Measurements from ENCODE around the gene GBX2.

GBX2 gene

DNA sequence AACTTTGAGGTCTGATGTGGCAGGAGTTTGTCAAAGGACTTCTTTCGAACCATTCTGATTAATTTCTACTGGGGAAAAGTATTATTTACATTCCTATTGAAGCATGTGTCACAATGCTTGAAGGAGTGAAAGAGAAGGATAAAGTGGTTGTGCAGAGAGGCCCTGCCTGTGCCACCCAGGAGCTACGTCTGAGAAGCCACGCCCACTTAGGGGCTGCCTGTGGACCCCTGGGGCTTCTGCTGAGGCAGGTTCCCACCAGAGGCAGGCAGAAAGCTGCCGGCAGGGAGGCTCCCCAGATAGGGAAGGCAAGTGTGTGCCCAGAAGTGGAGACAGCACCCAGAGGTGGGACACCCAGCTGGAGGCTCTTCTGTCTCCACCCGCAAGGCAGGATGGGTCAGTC lies 47.4 kb downstream of the GBX2 start:
- in situ Hi-C loops (cut with MboI; ENCODE audit: low sequenced_read_pairs), result no loop called here

DNA sequence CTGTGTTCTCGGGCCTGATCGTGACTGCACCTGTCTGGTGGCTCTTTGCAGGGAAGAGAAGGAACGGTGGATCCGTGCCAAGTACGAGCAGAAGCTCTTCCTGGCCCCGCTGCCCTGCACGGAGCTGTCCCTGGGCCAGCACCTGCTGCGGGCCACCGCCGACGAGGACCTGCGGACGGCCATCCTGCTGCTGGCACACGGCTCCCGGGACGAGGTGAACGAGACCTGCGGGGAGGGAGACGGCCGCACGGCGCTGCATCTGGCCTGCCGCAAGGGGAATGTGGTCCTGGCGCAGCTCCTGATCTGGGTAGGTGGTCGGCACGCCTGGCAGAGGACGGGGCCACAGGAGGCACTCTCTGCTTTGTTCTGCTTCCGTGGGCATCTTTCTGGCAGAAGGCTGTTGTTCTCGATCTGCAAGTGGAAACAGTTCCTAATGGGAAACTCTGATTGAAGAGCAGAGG lies 48.0 kb downstream of the GBX2 start:
- in situ Hi-C loops (cut with MboI; ENCODE audit: low sequenced_read_pairs), result no loop called here

DNA sequence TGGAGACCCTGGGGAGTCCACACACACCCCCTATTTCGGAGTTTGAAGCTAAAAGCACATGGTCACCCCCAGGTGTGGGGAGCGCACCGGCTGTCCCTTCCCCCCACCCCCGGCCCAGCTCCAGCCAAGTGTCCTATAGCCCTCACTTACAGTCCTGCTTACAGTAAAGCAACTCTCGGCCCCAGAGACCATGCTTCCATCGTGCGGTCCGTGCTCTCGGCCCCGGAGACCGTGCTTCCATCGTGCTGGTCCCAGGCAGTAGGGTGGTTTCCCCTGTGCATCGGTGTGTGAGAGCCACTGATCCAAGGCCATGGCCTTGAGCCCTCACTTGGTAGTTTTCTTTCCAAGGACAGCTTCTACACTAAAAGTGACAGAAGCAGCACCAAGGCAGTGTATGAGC lies 48.7 kb downstream of the GBX2 start:
- in situ Hi-C loops (cut with MboI; ENCODE audit: low sequenced_read_pairs), result no loop called here

DNA sequence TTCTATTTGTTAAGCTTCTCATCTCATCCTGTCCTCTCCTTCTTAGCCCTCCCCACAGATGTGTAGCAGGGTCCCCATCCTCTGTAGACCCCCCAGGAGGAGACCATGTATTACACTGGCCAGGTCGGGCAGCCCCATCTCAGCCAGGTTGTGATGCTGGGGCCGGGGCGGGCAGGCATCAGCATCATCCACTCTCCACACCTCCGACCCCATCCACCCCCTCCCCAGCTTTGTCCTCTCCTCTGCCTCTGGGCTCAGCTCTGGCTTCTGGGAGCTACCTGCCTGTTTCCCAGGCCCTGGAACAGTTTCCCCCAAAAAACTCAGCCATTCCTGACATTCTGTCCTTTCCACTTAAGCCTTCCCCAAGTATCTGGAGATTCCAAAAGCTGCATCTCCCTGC lies 49.2 kb downstream of the GBX2 start:
- in situ Hi-C loops (cut with MboI; ENCODE audit: low sequenced_read_pairs), result no loop called here

DNA sequence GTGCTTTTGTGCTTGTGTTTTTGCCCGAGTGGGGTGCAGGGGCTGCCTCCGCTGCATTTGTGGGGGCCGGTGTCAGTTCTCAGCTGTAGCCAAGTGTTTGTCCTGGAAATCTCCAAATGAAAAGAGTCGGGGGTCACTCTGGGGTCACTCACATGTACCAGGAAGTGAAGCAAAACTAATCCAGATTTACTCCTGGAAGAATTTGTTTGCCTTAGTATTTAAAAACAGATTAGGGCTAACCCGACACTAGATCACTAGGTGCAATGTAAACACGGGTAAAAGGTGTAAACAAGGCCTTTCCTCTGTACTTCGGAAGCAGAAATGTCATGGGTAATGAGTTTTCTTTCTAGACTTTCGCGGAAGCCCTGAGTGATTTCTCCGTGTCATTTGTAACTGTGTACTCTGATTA lies 50.3 kb downstream of the GBX2 start:
- in situ Hi-C loops (cut with MboI; ENCODE audit: low sequenced_read_pairs), result no loop called here

DNA sequence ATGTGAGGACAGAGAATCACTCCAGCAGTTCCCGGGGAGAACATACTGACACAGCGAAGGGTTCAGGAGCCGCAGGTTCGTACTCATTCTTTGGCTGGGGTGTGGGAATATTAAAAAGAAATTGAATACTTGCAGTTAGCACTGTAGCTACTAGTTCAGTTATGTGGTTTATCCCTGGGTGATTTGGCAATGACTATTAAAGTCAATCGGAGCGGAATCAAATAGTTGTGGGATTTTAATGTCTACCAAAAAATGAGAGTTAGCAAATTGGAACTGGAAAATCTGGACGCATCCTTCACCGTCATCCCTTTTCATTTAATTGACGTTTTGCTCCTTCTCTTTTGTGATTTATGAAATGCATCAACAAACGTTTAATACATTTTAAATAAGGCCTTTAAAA lies 50.8 kb downstream of the GBX2 start:
- in situ Hi-C loops (cut with MboI; ENCODE audit: low sequenced_read_pairs), result no loop called here

Measured in hTERT RPE-1 (cell line).